Panc1 (cell line): ENCODE measurements around the gene VSIR. TPM values are rescaled to one million over a fixed set of nuclear protein-coding genes. Genes with fewer than 3 reads are reported as not detected.

Experiments used
- ATAC-seq: fragments of 200-7000 bp; cut with Tn5 transposase; 2 replicates; pipeline ENCODE4 v1.9.1; 2020; ENCODE audit warnings: mild to moderate bottlenecking, moderate library complexity
- BruUV-seq: library from RNA; stranded (reverse); fragments of 400-500 nt; replicated peaks from 2 replicates; lab custom pipeline; 2021; lab: Mats Ljungman, UMichigan
- CTCF ChIA-PET: fragments of 300-600 bp; sonication (Branson Sonifier 250); formaldehyde crosslinking; loops from one replicate; lab custom pipeline; 2022; ENCODE audit warnings: antibody characterized with exemption; lab: Charles Lee
- POLR2A ChIA-PET: fragments of 300-600 bp; sonication (Branson Sonifier 250); formaldehyde crosslinking; loops from one replicate; lab custom pipeline; 2022; ENCODE audit warnings: antibody characterized with exemption; lab: Charles Lee
- DNase-seq: peaks from one replicate; pipeline ENCODE4 v3.0.0-alpha.2; 2010; ENCODE audit warnings: low read depth, low spot score
- H3K27ac ChIP-seq: 2 replicates; pipeline ENCODE4 v1.5.1; 2011; ENCODE audit warnings: mild to moderate bottlenecking, low read length, inconsistent platforms
- H3K27me3 ChIP-seq: fragments of 200-500 bp; sonication (Bioruptor generic); 2 replicates; pipeline ENCODE4 v1.6.0; 2014; ENCODE audit warnings: low read length, inconsistent platforms; ENCODE audit not compliant: control insufficient read depth, insufficient read depth
- H3K36me3 ChIP-seq: fragments of 200-500 bp; sonication (Bioruptor generic); 2 replicates; pipeline ENCODE4 v1.5.1; 2014; ENCODE audit warnings: inconsistent platforms, mild to moderate bottlenecking, low read length, moderate library complexity; ENCODE audit not compliant: control insufficient read depth, insufficient read depth
- H3K4me1 ChIP-seq: 2 replicates; pipeline ENCODE4 v1.5.1; 2011; ENCODE audit warnings: inconsistent platforms, mild to moderate bottlenecking, low read length, moderate library complexity; ENCODE audit not compliant: control insufficient read depth, insufficient read depth
- H3K4me3 ChIP-seq, 2 experiments: 2 replicates each; pipeline ENCODE4 v1.5.1; 2011 to 2012; ENCODE audit warnings: low read depth in 2 of 2, low read length in 2 of 2, mild to moderate bottlenecking in 2 of 2, inconsistent platforms in 1 of 2, moderate library complexity in 1 of 2
- H3K9me3 ChIP-seq: fragments of 200-500 bp; sonication (Bioruptor generic); 2 replicates; pipeline ENCODE4 v1.5.1; 2014; ENCODE audit warnings: low read depth, mild to moderate bottlenecking, inconsistent platforms, low read length, moderate library complexity; ENCODE audit not compliant: control insufficient read depth, insufficient read depth
- CTCF ChIP-seq: fragments of 450-650 bp; IDR thresholded peaks from 2 replicates; pipeline ENCODE4 v1.5.1; 2017; ENCODE audit warnings: mild to moderate bottlenecking
- POLR2AphosphoS5 ChIP-seq: IDR thresholded peaks from 2 replicates; pipeline ENCODE4 v1.6.1; 2012; ENCODE audit warnings: mild to moderate bottlenecking, low read depth, low read length, moderate library complexity
- REST ChIP-seq, 2 experiments: IDR thresholded peaks; 2 replicates each; pipeline ENCODE4 v1.6.1; 2011 to 2012; ENCODE audit warnings: low read depth in 2 of 2, control low read depth in 1 of 2, low read length in 1 of 2, mild to moderate bottlenecking in 1 of 2, moderate library complexity in 1 of 2; ENCODE audit not compliant: insufficient read depth in 1 of 2
- SIN3A ChIP-seq: IDR thresholded peaks from 2 replicates; pipeline ENCODE4 v1.6.1; 2012; ENCODE audit warnings: low read depth, mild to moderate bottlenecking, low read length, moderate library complexity, borderline replicate concordance; ENCODE audit not compliant: insufficient read depth
- TCF7L2 ChIP-seq: IDR thresholded peaks from 2 replicates; pipeline ENCODE4 v1.6.1; 2011; ENCODE audit warnings: mild to moderate bottlenecking, low read depth, low read length, inconsistent platforms
- in situ Hi-C: cut with HindIII; loops from 2 replicates; pipeline ENCODE4 v1.10.0; 2016; ENCODE audit warnings: low sequenced_read_pairs, low pct_unique_long_range_greater_than_20kb
- intact Hi-C: fragments of 100-400 bp; cut with micrococcal nuclease; formaldehyde crosslinking; loops from one replicate; pipeline ENCODE4 v1.10.0; 2022; ENCODE audit not compliant: unreplicated experiment
- total RNA-seq: library from RNA; stranded (reverse); gene quantifications from one replicate; pipeline ENCODE4 v1.2.1, GENCODE V29; 2021; ENCODE audit not compliant: unreplicated experiment

VSIR gene
- total RNA-seq, 1 experiment from 2014 or later, result 34.9 TPM

GRCh38 chr10:71716426-71716825, 56.9 kb downstream of the VSIR start:
- ChIA-PET CTCF (interaction anchor here (0.6 to 1.8 kb wide), 4 partner anchors 9 to 321 kb away, joined by 3 to 11 read pairs (median 8); no protein-coding TSS in a partner anchor), POLR2A (interaction anchor here (0.6 kb wide), 1 partner anchor 788 kb away, joined by 10 read pairs; no protein-coding TSS in a partner anchor)
- DNase-seq, result no peak
- H3K27me3 ChIP-seq, result no peaks in the 10 kb centered on the region
- no peak overlapping the region for H3K27ac ChIP-seq
- no TSS peak for BruUV-seq
- intact Hi-C loops, result no loop called here
- in situ Hi-C loops, result no loop called here
- H3K4me3 ChIP-seq, result no peak overlapping the region
- peak; percentile 20; the same call in 1 of the 2 replicates for ATAC-seq
- H3K9me3 ChIP-seq, result no peaks in the 10 kb centered on the region
- no peaks in the 10 kb centered on the region for H3K36me3 ChIP-seq
- TF ChIP-seq CTCF (no peak), REST (IDR thresholded peaks at IDR 0.05; ENCODE audit: insufficient read depth in 1 of 2, low read depth in 2 of 2, low read length in 1 of 2) (no peak)
- H3K4me1 ChIP-seq, result peaks cover 7% of the 10 kb centered on the region

DNA sequence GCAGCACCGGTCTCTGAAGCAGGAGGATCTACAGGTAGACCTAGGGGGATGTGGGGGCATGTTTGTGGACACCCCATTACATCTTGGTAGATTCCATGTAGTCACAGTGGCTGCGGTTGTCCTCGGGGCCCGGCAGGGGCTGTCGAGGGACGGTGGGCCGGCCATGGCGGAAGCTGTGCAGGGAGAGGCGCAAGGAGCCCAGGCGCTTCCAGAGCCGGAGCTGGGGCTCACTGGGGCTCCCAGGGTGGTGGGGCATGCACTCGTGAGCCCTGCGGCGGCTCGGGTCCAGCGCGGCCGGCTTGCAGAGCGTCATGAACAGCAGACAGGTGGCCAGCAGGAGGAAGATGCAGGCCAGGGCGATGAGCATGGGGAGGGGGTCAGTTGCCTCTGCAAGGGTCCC, 57.5 kb downstream of the VSIR start:
- H3K27me3 ChIP-seq, result no peaks in the 10 kb centered on the region
- ChIA-PET CTCF (interaction anchor here (1.5 to 1.8 kb wide), 2 partner anchors 10 to 20 kb away, joined by 3 to 7 read pairs; no protein-coding TSS in a partner anchor), POLR2A (no interaction called here)
- ATAC-seq (no peak), DNase-seq (no peak)
- in situ Hi-C loops, result no loop called here
- H3K27ac ChIP-seq, result no peak overlapping the region
- no peaks in the 10 kb centered on the region for H3K9me3 ChIP-seq
- intact Hi-C loops, result no loop called here
- no peaks in the 10 kb centered on the region for H3K36me3 ChIP-seq
- peaks cover 9% of the 10 kb centered on the region for H3K4me1 ChIP-seq
- no peak overlapping the region for H3K4me3 ChIP-seq
- TF ChIP-seq POLR2AphosphoS5 (no peak), CTCF (no peak), SIN3A (no peak), REST (IDR thresholded peaks at IDR 0.05; ENCODE audit: insufficient read depth in 1 of 2, low read depth in 2 of 2, low read length in 1 of 2) (no peak), TCF7L2 (no peak)
- no TSS peak for BruUV-seq
